HepG2 (cell line): ENCODE data around the gene CSNK1D. TPM values are rescaled to one million over a fixed set of nuclear protein-coding genes. Genes with fewer than 3 reads are reported as not detected.

ENCODE experiments used
- ELF4 ChIP-seq: sonication (generic); formaldehyde crosslinking; IDR thresholded peaks from 2 replicates; pipeline ENCODE4 v1.5.0; 2020; ENCODE audit warnings: missing genetic modification reagents, mild to moderate bottlenecking, moderate library complexity, borderline replicate concordance
- GMEB1 ChIP-seq: sonication (generic); formaldehyde crosslinking; IDR thresholded peaks from 2 replicates; pipeline ENCODE4 v1.5.1; 2020; ENCODE audit warnings: missing genetic modification reagents, mild to moderate bottlenecking, borderline replicate concordance
- HNF1B ChIP-seq: sonication (generic); formaldehyde crosslinking; IDR thresholded peaks from 2 replicates; pipeline ENCODE4 v1.5.1; 2020; ENCODE audit warnings: mild to moderate bottlenecking, moderate library complexity, missing genetic modification reagents
- KIAA2018 ChIP-seq: sonication (generic); formaldehyde crosslinking; IDR thresholded peaks from 2 replicates; pipeline ENCODE4 v1.5.0; 2020; ENCODE audit warnings: mild to moderate bottlenecking, missing genetic modification reagents, borderline replicate concordance
- ZNF318 ChIP-seq: sonication (generic); formaldehyde crosslinking; IDR thresholded peaks from 2 replicates; pipeline ENCODE4 v1.4.0; 2020; ENCODE audit warnings: mild to moderate bottlenecking, missing genetic modification reagents
- ZNF572 ChIP-seq: sonication (generic); formaldehyde crosslinking; IDR thresholded peaks from 2 replicates; pipeline ENCODE4 v1.5.1; 2020; ENCODE audit warnings: mild to moderate bottlenecking, missing genetic modification reagents
- ZNF652 ChIP-seq: IDR thresholded peaks from 2 replicates; pipeline ENCODE4 v1.6.1; 2016; ENCODE audit warnings: low read depth, borderline replicate concordance
- polyA plus RNA-seq, 8 experiments: library from polyadenylated mRNA; depleted of rRNA in 3 of 8; stranded (reverse) in 7 of 8; unstranded in 1 of 8; fragments of >200 nt; fragmentation: Illumina TruSeq in 4 of 8; extraction: Trizol in 4 of 8; gene quantifications; 2 replicates each; pipeline versions ENCODE4 v1.2.1 to v1.2.3, GENCODE V29; 2011 to 2016; ENCODE audit warnings: low read depth in 4 of 8, missing spikeins in 1 of 8, mixed read lengths in 1 of 8; ENCODE audit not compliant: insufficient read depth in 1 of 8
- total RNA-seq, 5 experiments: library from RNA; depleted of rRNA; stranded (reverse); fragments of >200 nt; fragmentation: Illumina TruSeq; extraction: Trizol; gene quantifications; 2 replicates each; pipeline ENCODE4 v1.2.3, GENCODE V29; 2016; ENCODE audit warnings: low read depth in 1 of 5

The CSNK1D gene
- total and polyA plus RNA-seq, 2 of the 13 experiments (the other 11 are each of a cell fraction or from before 2014, with no cell fraction given) = 31.5 to 128 TPM

GRCh38 chr17:82253179-82253544 lies 20.3 kb downstream of the CSNK1D start (continued):
- TF ChIP-seq ZNF318 (peak; percentile 60; the same call in 1 of the 2 replicates), ELF4 (CRISPR knock-in tag) (no peak), GMEB1 (CRISPR knock-in tag) (no peak), ZNF652 (CRISPR knock-in tag) (no peak), KIAA2018 (CRISPR knock-in tag) (no peak), ZNF572 (CRISPR knock-in tag) (peak; percentile 86; the same call in 1 of the 2 replicates), HNF1B (0 out of 2 replicates have a peak, but pooled peaks have one; percentile 40)
